Endothelial cell of umbilical vein (primary cell): Measurements from ENCODE around the gene TBC1D19.

Source experiments
- CTCF ChIP-seq, 2 donors: IDR thresholded peaks; 1 replicate in 1 of 2; 2 replicates in 1 of 2; pipeline ENCODE4 v1.5.1; 2011; ENCODE audit warnings: low read length in 2 of 2, mild to moderate bottlenecking in 2 of 2, moderate library complexity in 2 of 2, control low read depth in 1 of 2, inconsistent platforms in 1 of 2, low read depth in 1 of 2; ENCODE audit not compliant: insufficient read depth in 1 of 2; ENCODE audit errors: extremely low read depth in 1 of 2
- EZH2 ChIP-seq: IDR thresholded peaks from 2 replicates; pipeline ENCODE4 v1.6.1; 2012; ENCODE audit warnings: borderline replicate concordance, low read depth, mild to moderate bottlenecking, moderate library complexity, low read length, inconsistent platforms; ENCODE audit not compliant: severe bottlenecking
- GATA2 ChIP-seq: IDR thresholded peaks from 2 replicates; pipeline ENCODE4 v1.7.0; 2011; ENCODE audit warnings: low read depth, mild to moderate bottlenecking, moderate library complexity, mixed read lengths, low read length; ENCODE audit not compliant: insufficient read length, insufficient read depth
- JUN ChIP-seq: IDR thresholded peaks from 2 replicates; pipeline ENCODE4 v1.6.1; 2011; ENCODE audit warnings: borderline replicate concordance, low read depth; ENCODE audit not compliant: insufficient read length, insufficient read depth
- MAX ChIP-seq: IDR thresholded peaks from 2 replicates; pipeline ENCODE4 v1.6.1; 2011; ENCODE audit not compliant: insufficient read depth, insufficient read length
- MYC ChIP-seq: IDR thresholded peaks from one replicate; pipeline ENCODE4 v1.6.1; 2011; ENCODE audit warnings: mild to moderate bottlenecking, low read depth, low read length
- POLR2A ChIP-seq: IDR thresholded peaks from 2 replicates; pipeline ENCODE4 v1.6.1; 2012; ENCODE audit warnings: low read depth, mild to moderate bottlenecking, control low read depth, low read length
- POLR2AphosphoS5 ChIP-seq: IDR thresholded peaks from 2 replicates; pipeline ENCODE4 v1.6.1; 2012; ENCODE audit warnings: low read depth, mild to moderate bottlenecking, control low read depth, low read length, moderate library complexity; ENCODE audit not compliant: insufficient read depth

- TF ChIP-seq POLR2AphosphoS5, result no peak
- no peak for TF ChIP-seq CTCF (IDR thresholded peaks at IDR 0.05; ENCODE audit: extremely low read depth in 1 of 2, insufficient read depth in 1 of 2, low read depth in 1 of 2, low read length in 2 of 2)
- TF ChIP-seq MAX, result no peak
- TF ChIP-seq POLR2A, result no peak
- TF ChIP-seq GATA2, result no peak
- TF ChIP-seq EZH2, result no peak
- TF ChIP-seq MYC, result no peak
- TF ChIP-seq JUN, result no peak
Measured at GRCh38 chr4:26804925-26805324, 221.0 kb downstream of the TBC1D19 start.
